RWPE2 (cell line): ENCODE data around the gene RFLNA.

Source experiments
- ATAC-seq: fragments of 200-7000 bp; cut with Tn5 transposase; 3 replicates; pipeline ENCODE4 v1.9.1; 2021; ENCODE audit warnings: low read depth
- DNase-seq: peaks from one replicate; pipeline ENCODE4 v3.0.0-alpha.2; 2020; ENCODE audit warnings: low spot score
- H3K27ac ChIP-seq: fragments of 450-650 bp; 2 replicates; pipeline ENCODE4 v1.5.1; 2017; ENCODE audit warnings: mild to moderate bottlenecking; ENCODE audit not compliant: poor library complexity, severe bottlenecking
- H3K27me3 ChIP-seq: fragments of 250-450 bp; sonication (Bioruptor Pico); 2 replicates; pipeline ENCODE4 v1.5.1; 2021; ENCODE audit warnings: mild to moderate bottlenecking, moderate library complexity; ENCODE audit not compliant: insufficient read depth, poor library complexity, severe bottlenecking
- H3K36me3 ChIP-seq: fragments of 250-450 bp; sonication (Bioruptor Pico); 2 replicates; pipeline ENCODE4 v1.5.1; 2020; ENCODE audit warnings: low read depth, mild to moderate bottlenecking, moderate library complexity
- H3K4me1 ChIP-seq: fragments of 250-450 bp; sonication (Bioruptor Pico); 2 replicates; pipeline ENCODE4 v1.5.1; 2021; ENCODE audit warnings: mild to moderate bottlenecking, moderate library complexity; ENCODE audit not compliant: insufficient read depth, poor library complexity, severe bottlenecking
- H3K4me3 ChIP-seq: fragments of 250-450 bp; sonication (Bioruptor Pico); 2 replicates; pipeline ENCODE4 v1.5.1; 2021; ENCODE audit warnings: mild to moderate bottlenecking, moderate library complexity; ENCODE audit not compliant: severe bottlenecking
- H3K9me3 ChIP-seq: fragments of 250-450 bp; sonication (Bioruptor Pico); 2 replicates; pipeline ENCODE4 v1.5.1; 2021; ENCODE audit warnings: mild to moderate bottlenecking, moderate library complexity; ENCODE audit not compliant: severe bottlenecking
- CTCF ChIP-seq: fragments of 450-650 bp; IDR thresholded peaks from one replicate; pipeline ENCODE4 v1.5.1; 2017; ENCODE audit warnings: mild to moderate bottlenecking, moderate library complexity; ENCODE audit not compliant: poor library complexity, severe bottlenecking

Gene RFLNA

GRCh38 chr12:124344526-124344925 lies 49.6 kb downstream of the RFLNA start:
- DNase-seq (no peak), ATAC-seq (no peak)
- Histone ChIP-seq H3K4me3 (no peak overlapping the region), H3K9me3 (no peaks in the 10 kb centered on the region), H3K27ac (no peak overlapping the region), H3K4me1 (no peaks in the 10 kb centered on the region), H3K36me3 (peaks cover 98% of the 10 kb centered on the region), H3K27me3 (no peaks in the 10 kb centered on the region)
- TF ChIP-seq CTCF, result no peak

- Histone ChIP-seq H3K4me1 (no peaks in the 10 kb centered on the region), H3K9me3 (no peaks in the 10 kb centered on the region), H3K4me3 (no peak overlapping the region), H3K27me3 (no peaks in the 10 kb centered on the region), H3K36me3 (peaks cover 100% of the 10 kb centered on the region), H3K27ac (no peak overlapping the region)
- DNase-seq (no peak), ATAC-seq (no peak)
- TF ChIP-seq CTCF, result no peak
Measured at GRCh38 chr12:124345795-124346194, 50.9 kb downstream of the RFLNA start.

GRCh38 chr12:124346425-124347168 lies 51.7 kb downstream of the RFLNA start:
- peaks cover 100% of the 10 kb centered on the region for H3K36me3 ChIP-seq
- ATAC-seq (no peak), DNase-seq (no peak)
- H3K4me3 ChIP-seq, result no peak overlapping the region
- no peaks in the 10 kb centered on the region for H3K4me1 ChIP-seq
- H3K27me3 ChIP-seq, result no peaks in the 10 kb centered on the region
- H3K9me3 ChIP-seq, result no peaks in the 10 kb centered on the region
- no peak for TF ChIP-seq CTCF
- no peak overlapping the region for H3K27ac ChIP-seq

- no peak overlapping the region for H3K27ac ChIP-seq
- no peak for TF ChIP-seq CTCF
- H3K9me3 ChIP-seq, result no peaks in the 10 kb centered on the region
- ATAC-seq, result no peak
- H3K4me1 ChIP-seq, result no peaks in the 10 kb centered on the region
- H3K4me3 ChIP-seq, result no peak overlapping the region
- H3K27me3 ChIP-seq, result no peaks in the 10 kb centered on the region
- DNase-seq, result no peak
- H3K36me3 ChIP-seq, result peaks cover 100% of the 10 kb centered on the region
Measured at GRCh38 chr12:124347335-124347734, 52.4 kb downstream of the RFLNA start.
